SK-MEL-5 (cell line): ENCODE results near the gene PIKFYVE. TPM values are rescaled to one million over a fixed set of nuclear protein-coding genes. Genes with fewer than 3 reads are reported as not detected.
"Not testable (repeated sequence)": the region's sequence is repeated elsewhere in the genome, so short reads cannot be mapped to it uniquely, and the experiment has no call there.

Source experiments
- DNase-seq: peaks from one replicate; pipeline ENCODE4 v3.0.0-alpha.2; 2016; ENCODE audit warnings: low read depth, low spot score
- in situ Hi-C: cut with HindIII; loops from 2 replicates; pipeline ENCODE4 v1.10.0; 2016; ENCODE audit warnings: low sequenced_read_pairs, high pct_unique_total_duplicates, low pct_unique_long_range_greater_than_20kb
- total RNA-seq: library from RNA; depleted of rRNA; stranded (reverse); fragments of >200 nt; shearing (Covaris generic); gene quantifications from 2 replicates; pipeline ENCODE4 v1.2.3, GENCODE V29; 2014

PIKFYVE gene
- total RNA-seq, 1 experiment from 2014 or later = 50.9 TPM

DNA sequence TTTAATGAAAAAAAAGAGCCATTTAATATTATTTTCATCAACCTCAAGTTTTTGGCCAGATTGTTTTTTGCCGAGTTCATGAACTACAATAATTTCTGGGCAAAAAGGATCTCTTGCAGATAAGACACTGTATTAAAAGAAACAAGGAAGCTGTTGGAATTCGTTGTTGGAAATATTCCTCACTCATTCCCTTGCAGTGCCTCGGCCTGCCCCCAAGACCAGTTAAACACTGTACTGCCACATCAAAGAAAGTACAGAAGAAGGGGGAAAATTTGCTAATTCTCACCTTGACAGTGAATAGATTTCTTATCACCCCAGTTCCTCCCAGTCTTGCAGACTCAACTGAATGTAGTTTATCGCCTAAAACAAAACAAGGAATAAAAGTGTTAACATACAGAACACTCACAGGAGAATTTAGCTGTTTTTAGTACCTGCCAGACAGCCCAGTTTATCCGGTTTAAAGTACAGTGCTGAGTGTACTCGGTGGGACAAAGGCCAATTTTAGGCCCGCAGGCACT, 12.4 kb upstream of the PIKFYVE start:
- in situ Hi-C loops = no loop called here
- DNase-seq = no peak

DNA sequence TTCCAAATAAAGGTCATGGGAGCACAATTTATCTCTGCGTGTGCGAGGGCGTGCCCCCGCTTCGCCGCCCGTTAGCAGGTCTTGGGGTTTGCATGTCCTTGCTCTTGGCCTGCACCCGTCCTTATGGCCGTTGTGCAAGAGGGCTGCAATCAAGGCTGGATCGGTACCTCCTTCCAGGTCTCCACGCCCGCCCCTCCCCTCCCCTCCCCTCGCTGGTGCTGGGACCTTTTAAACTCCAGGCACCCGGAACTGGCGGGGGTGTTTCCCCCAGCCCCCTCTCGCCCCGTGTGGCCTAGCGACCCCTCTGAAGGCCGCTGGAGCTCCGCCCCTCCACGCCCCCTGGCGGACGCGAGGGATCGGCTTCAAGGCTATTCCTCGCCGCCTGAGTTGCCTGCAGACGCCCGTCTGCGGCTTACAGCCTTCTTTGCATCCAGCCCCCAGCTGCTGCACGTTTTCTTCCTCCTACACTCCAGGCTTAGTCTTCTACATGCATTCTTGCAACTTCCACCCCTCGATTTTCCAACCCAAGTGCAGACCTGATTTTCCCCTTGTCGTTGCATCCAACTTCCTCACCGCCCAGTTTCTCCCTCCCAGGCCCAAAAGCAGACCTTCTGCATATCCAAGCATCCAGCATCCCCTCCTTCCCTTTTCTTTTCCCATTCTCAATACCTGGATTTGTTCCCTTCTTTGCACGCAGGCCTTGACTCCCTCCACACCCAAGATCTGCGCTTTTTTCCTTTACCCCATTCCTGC, 11.8 kb upstream of the PIKFYVE start:
- peak; percentile 83 for DNase-seq
- in situ Hi-C loops = no loop called here

DNA sequence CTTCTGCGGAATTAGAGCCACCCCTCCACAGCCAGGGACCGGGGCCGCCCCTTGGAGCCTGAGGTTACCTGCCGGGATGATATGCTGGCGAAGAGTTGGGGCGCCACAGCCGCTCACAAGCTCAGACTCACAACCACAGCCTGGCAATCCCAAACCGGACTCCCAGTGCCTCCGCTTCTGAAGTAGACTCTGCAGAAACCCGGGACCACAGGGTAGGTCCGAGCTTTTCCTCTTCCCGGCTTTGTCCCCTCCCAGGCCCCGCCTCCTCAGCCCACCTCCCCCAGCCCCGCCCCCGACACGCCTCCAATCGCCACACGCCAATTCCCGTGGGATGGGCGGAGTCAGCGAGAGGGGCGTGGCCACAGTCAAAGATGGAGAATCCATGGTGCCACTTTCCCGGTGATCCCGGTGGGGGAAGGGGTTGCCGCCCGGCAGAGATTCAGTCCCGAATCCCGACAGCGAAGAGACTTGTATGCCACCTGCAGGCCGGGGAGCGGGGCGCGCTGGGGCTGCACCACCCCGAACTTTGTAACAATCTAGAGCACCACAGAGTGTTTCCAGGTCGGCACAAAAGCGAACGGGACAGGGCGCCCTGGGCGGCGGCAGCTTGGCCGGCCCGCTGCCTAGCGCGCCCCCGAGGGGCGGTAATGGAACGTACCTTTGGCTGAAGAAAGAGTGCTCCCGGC, 11.0 kb upstream of the PIKFYVE start, which contains the start of gene IDH1:
Gene IDH1 (minus strand): TSS at position 201 of the 686 bp plus-strand sequence. CDS start 3,520 bp downstream, outside the sequence.
- DNase-seq = peak; percentile 96
- in situ Hi-C loops = no loop called here

DNA sequence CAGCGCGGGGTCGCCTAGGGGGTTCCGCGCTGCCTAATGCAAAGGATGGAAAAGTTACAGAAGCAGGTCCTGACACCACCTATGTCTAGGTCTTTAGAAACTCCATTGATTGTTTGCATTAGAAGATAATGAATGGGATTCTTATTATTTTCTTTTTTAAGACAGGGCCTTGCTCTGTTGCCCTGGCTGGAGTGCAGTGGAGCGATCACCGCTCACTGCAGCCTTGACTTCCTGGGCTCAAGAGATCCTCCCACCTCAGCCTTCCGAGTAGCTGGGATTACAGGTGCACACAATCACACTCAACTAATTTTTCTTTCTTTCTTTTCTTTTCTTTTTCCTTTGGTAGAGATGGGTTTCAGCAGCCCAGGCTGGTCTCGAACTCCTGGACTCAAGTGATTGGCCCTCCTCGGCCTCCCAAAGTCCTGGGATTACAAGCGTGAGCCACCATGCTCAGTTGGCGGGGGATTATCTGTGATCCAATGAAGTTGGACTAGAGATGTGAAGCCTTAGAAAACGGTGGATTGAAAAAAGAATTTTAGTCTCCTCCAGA, 10.4 kb upstream of the PIKFYVE start:
- DNase-seq = no peak
- in situ Hi-C loops = no loop called here

DNA sequence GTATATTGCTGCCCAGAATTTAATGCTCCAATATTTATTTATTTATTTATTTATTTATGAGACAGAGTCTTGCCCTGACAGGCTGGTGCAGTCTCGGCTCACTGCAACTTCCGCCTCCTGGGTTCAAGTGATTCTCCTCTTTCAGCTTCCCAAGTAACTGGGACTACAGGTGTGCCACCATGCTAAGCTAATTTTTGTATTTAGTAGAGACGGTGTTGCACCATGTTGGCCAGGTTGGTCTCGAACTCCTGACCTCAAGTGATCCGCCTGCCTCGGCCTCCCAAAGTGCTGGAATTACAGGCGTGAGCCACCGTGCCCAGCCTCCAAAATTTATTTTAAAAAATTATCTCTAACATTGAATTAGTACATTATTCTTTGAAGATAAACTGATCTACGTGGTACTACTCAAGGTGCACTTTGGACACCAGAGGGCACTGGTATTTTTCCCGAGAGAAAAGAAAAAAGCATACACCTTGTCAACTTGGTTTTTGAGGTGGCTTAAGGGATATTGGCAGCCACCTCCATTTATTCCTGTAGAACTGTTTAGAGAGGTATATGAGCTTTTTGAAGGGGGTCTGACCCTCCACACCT, 9.8 kb upstream of the PIKFYVE start:
- in situ Hi-C loops = no loop called here
- peak; percentile 48 for DNase-seq

DNA sequence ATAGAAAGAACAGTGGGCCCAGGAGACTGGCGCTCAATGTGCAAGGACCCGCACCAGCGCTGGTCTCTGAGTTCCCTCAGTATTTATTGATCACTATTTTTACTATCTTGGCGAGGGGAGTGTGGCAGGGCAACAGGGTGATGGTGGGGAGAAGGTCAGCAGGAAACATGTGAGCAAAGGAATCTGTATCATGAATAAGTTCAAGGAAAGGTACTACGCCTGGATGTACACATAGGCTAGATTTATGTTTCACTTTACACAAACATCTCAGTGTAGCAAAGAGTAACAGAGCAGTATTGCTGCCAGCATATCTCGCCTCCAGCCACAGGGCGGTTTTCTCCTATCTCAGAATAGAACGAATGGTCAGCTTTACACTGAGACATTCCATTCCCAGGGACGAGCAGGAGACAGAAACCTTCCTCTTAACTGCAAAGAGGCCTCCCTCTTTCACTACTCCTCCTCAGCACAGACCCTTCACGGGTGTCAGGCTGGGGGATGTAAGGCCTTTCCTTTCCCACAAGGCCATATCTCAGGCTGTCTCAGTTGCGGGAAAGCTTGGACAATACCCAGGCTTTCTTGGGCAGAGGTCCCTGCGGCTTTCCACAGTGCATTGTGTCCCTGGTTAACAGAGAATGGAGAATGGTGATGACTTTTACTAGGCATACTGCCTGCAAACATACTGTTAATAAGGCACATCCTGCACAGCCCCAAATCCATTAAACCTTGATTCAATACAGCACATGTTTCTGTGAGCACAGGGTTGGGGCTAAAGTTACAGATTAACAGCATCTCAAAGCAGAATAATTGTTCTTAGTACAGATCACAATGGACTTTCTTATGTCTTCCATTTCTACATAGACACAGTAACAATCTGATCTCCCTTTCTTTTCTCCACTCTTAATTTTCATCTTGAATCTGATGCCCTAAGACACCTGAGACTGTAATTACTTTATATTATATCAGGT, 8.9 kb upstream of the PIKFYVE start:
- DNase-seq = peak; percentile 60
- in situ Hi-C loops = not testable (repeated sequence)

- peak; percentile 24 for DNase-seq
- in situ Hi-C loops = no loop called here
These were observed 669 bp upstream of the PIKFYVE start for GRCh38 chr2:208265371-208265800.

- no peak for DNase-seq
- in situ Hi-C loops = no loop called here
These were observed 468 bp downstream of the PIKFYVE start for GRCh38 chr2:208266553-208266893.

GRCh38 chr2:208266936-208267335, 881 bp downstream of the PIKFYVE start:
- in situ Hi-C loops = no loop called here
- DNase-seq = no peak

GRCh38 chr2:208267526-208267925, 1.5 kb downstream of the PIKFYVE start:
- in situ Hi-C loops = not testable (repeated sequence)

GRCh38 chr2:208268156-208268952, 2.3 kb downstream of the PIKFYVE start:
- in situ Hi-C loops = no loop called here
- DNase-seq = no peak

More at GRCh38 chr2:208267526-208267925, 1.5 kb downstream of the PIKFYVE start:
- DNase-seq = not testable (repeated sequence)

- in situ Hi-C loops = no loop called here
- DNase-seq = no peak
These were observed 3.0 kb downstream of the PIKFYVE start for GRCh38 chr2:208269091-208269490.

DNA sequence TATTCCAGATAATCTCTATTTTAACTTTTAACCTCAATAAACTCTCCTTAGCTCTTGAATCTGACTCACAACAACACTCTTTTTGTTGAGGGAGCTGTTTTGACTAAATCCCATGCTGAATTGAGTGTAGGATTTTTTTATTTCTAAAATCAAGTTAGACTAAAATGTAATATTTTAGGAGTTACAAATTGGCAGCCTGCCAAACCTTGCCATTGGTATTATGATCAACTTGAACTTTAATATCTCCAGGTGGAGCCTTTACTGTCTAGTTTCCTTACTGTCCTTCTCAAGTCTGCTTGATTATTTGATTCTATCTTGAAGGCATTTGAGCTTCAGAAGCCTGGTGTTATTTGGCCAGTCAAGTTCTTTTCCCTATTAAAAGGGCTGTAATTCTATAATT, 8.7 kb downstream of the PIKFYVE start:
- DNase-seq = no peak
- in situ Hi-C loops = no loop called here

GRCh38 chr2:208278549-208278948, 12.5 kb downstream of the PIKFYVE start:
- no peak for DNase-seq
- in situ Hi-C loops = no loop called here

- DNase-seq = no peak
- in situ Hi-C loops = no loop called here
These were observed 13.2 kb downstream of the PIKFYVE start for GRCh38 chr2:208279236-208279635.

DNA sequence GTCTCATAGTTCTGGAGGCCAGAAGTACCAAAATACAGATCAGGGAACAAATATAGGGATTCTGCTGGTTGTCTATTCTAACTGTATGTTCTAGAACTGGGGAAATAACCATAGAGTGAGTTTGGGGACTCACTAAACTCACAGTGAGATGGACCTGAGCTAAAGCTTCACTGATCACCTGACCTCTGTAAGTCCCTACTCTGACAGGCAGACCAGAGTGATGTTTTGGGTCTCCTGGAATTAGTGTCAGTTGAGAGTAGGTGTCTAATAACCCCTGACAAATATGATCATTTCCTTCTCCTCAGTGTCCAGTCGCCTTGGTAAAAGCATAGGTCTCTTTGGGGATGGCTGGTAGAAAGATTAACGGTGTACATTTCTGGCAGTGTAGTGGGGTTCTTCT, 14.2 kb downstream of the PIKFYVE start:
- DNase-seq = no peak
- in situ Hi-C loops = no loop called here
